GM06990 (cell line): ENCODE data around the gene EYS.
"Not testable (repeated sequence)": the region's sequence is repeated elsewhere in the genome, so short reads cannot be mapped to it uniquely, and the experiment has no call there.

ENCODE experiments used
- DNase-seq: peaks from one replicate; pipeline ENCODE4 v3.0.0-alpha.2; 2011; ENCODE audit not compliant: insufficient read length; ENCODE audit errors: extremely low read depth
- H3K27me3 ChIP-seq: replicated peaks from 2 replicates; pipeline ENCODE4 v1.6.0; 2011; ENCODE audit warnings: low read length; ENCODE audit not compliant: control insufficient read depth, insufficient read depth
- H3K36me3 ChIP-seq: 2 replicates; pipeline ENCODE4 v1.5.1; 2011; ENCODE audit warnings: low read length; ENCODE audit not compliant: control insufficient read depth, insufficient read depth
- H3K4me3 ChIP-seq: replicated peaks from 2 replicates; pipeline ENCODE4 v1.5.1; 2011; ENCODE audit warnings: low read depth, mild to moderate bottlenecking, control low read depth, low read length
- CTCF ChIP-seq: IDR thresholded peaks from 2 replicates; pipeline ENCODE4 v1.5.1; 2011; ENCODE audit warnings: low read length, control low read depth, mild to moderate bottlenecking, inconsistent platforms; ENCODE audit not compliant: insufficient read depth, poor library complexity, severe bottlenecking

Gene EYS

GRCh38 chr6:65627015-65627414, 80.0 kb downstream of the EYS start:
- no peak for DNase-seq
- TF ChIP-seq CTCF: no peak
- no peaks in the 10 kb centered on the region for H3K36me3 ChIP-seq
- H3K27me3 ChIP-seq: no peaks in the 10 kb centered on the region
- H3K4me3 ChIP-seq: no peak overlapping the region

- H3K36me3 ChIP-seq: no peaks in the 10 kb centered on the region
- TF ChIP-seq CTCF: no peak
- no peak overlapping the region for H3K4me3 ChIP-seq
- no peaks in the 10 kb centered on the region for H3K27me3 ChIP-seq
- DNase-seq: no peak
These were observed 83.5 kb downstream of the EYS start for GRCh38 chr6:65623566-65623965.

DNA sequence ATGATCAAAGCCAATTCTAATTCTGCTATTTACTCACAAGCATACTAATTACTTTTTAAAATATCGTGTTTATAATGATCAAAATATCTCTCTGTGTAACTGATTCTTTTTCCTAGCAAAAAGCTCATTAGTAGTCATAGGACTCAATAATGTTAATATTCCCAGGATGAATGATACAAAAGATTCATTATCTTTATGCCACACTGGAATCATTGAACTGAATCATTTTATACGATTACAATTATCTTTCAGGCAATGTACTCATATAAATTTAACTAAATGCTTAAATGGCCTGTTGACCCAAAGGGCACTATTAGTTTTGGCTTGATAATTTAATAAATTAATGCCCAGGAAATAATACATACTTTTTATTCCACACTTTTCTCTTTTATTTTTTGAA, 96.3 kb downstream of the EYS start:
- no peak for DNase-seq
- no peak for TF ChIP-seq CTCF
- no peak overlapping the region for H3K4me3 ChIP-seq
- no peaks in the 10 kb centered on the region for H3K27me3 ChIP-seq
- H3K36me3 ChIP-seq: no peaks in the 10 kb centered on the region

DNA sequence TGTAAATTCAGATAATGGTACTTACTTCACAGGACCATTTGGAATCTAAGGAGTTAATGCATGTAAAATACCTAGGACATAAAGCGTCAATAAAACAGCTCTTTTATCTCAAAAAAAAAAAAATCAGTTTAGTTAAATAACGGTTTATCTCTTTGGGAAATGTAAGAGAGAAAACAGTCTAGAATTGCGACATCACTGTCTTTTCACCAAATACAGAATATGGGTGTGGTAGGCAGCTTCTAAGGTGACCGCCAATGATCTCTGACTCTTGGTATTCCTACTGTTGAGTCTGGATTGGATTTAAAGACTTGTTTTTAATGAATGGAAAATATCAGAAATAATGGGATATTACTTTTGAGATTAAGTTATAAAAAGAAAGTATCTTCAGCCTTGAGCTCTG, 111.5 kb downstream of the EYS start:
- Histone ChIP-seq H3K4me3 (no peak overlapping the region), H3K27me3 (no peaks in the 10 kb centered on the region), H3K36me3 (no peaks in the 10 kb centered on the region)
- no peak for TF ChIP-seq CTCF
- no peak for DNase-seq

GRCh38 chr6:65570340-65570739, 136.7 kb downstream of the EYS start:
- Histone ChIP-seq H3K36me3 (no peaks in the 10 kb centered on the region), H3K27me3 (no peaks in the 10 kb centered on the region), H3K4me3 (no peak overlapping the region)
- no peak for DNase-seq
- no peak for TF ChIP-seq CTCF

GRCh38 chr6:65569505-65569904, 137.5 kb downstream of the EYS start:
- no peaks in the 10 kb centered on the region for H3K27me3 ChIP-seq
- no peak for TF ChIP-seq CTCF
- no peak overlapping the region for H3K4me3 ChIP-seq
- no peaks in the 10 kb centered on the region for H3K36me3 ChIP-seq
- no peak for DNase-seq

DNA sequence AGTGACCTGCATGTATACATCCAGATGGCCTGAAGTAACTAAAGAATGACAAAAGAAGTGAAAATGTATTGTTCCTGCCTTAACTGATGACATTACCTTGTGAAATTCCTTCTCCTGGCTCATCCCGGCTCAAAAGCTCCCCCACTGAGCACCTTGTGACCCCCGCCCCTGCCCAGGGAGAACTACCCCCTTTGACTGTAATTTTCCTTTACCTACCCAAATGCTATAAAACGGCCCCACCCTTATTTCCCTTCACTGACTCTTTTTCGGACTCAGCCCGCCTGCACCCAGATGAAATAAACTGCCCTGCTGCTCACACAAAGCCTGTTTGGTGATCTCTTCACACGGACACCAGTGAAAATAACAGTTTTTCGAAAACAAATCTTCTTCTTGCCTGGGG, 138.0 kb downstream of the EYS start:
- DNase-seq, H3K4me3 ChIP-seq, H3K36me3 ChIP-seq, H3K27me3 ChIP-seq: not testable (repeated sequence)
